Measurements from ENCODE around the gene COX18.
A peak's percentile ranks its signal among the peaks of the same experiment; 100 is the strongest.

The COX18 gene, protein sequence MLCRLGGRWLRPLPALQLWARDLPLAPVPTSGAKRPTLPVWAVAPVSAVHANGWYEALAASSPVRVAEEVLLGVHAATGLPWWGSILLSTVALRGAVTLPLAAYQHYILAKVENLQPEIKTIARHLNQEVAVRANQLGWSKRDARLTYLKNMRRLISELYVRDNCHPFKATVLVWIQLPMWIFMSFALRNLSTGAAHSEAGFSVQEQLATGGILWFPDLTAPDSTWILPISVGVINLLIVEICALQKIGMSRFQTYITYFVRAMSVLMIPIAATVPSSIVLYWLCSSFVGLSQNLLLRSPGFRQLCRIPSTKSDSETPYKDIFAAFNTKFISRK

DNA sequence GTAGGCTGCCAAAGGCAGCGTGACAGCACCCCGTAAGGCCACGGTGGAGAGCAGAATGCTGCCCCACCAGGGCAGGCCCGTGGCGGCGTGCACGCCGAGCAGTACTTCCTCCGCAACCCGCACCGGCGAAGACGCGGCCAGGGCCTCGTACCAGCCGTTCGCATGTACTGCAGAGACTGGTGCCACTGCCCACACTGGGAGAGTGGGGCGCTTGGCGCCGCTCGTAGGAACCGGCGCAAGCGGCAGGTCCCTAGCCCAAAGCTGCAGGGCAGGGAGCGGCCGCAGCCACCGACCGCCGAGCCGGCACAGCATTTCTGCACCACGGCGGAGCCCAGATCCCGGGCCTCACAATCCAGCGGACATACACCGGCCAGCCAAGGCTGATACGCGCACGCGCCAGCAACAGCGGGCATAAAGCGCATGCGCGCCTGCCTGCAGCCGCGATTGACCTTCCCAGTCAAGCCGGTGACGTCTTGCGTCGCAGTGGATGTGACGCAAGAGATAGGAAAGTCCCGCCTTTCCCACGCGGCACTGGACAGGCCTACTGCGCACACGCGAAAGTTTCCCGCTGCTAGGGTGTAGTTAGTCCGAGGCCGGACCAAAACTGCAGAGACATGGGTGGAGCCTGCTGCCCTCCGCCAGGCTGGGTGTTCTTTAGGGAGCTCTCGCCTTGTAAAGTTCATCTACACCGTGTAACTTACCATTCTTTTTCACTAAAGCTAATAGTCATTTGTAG, at the start of gene COX18:
Gene COX18 (minus strand): TSS at position 379 of the 736 bp plus-strand sequence. CDS start 67 bp downstream, at position 312.
- Histone ChIP-seq H3K9me3 (ENCODE audit: control insufficient read depth, low read length) (no peaks in the 10 kb centered on the region), H3K27ac (peak within 1 kb of the TSS; percentile 89), H3K4me3 (ENCODE audit: low read depth, low read length) (peak within 1 kb of the TSS; percentile 88), H3K79me2 (peaks cover 2% of the 10 kb centered on the region), H3K4me2 (ENCODE audit: low read length) (peak within 1 kb of the TSS; percentile 91), H3K9ac (no peak within 1 kb of the TSS), H3K27me3 (ENCODE audit: control insufficient read depth, insufficient read depth, low read length) (no peaks in the 10 kb centered on the region), H2AFZ (peak within 1 kb of the TSS; percentile 89), H3K4me1 (no peaks in the 10 kb centered on the region), H3K36me3 (ENCODE audit: control insufficient read depth, insufficient read depth, low read length) (no peaks in the 10 kb centered on the region)
- TF ChIP-seq, protein P1, sequence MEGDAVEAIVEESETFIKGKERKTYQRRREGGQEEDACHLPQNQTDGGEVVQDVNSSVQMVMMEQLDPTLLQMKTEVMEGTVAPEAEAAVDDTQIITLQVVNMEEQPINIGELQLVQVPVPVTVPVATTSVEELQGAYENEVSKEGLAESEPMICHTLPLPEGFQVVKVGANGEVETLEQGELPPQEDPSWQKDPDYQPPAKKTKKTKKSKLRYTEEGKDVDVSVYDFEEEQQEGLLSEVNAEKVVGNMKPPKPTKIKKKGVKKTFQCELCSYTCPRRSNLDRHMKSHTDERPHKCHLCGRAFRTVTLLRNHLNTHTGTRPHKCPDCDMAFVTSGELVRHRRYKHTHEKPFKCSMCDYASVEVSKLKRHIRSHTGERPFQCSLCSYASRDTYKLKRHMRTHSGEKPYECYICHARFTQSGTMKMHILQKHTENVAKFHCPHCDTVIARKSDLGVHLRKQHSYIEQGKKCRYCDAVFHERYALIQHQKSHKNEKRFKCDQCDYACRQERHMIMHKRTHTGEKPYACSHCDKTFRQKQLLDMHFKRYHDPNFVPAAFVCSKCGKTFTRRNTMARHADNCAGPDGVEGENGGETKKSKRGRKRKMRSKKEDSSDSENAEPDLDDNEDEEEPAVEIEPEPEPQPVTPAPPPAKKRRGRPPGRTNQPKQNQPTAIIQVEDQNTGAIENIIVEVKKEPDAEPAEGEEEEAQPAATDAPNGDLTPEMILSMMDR (IDR thresholded peaks at IDR 0.05) = no peak

DNA sequence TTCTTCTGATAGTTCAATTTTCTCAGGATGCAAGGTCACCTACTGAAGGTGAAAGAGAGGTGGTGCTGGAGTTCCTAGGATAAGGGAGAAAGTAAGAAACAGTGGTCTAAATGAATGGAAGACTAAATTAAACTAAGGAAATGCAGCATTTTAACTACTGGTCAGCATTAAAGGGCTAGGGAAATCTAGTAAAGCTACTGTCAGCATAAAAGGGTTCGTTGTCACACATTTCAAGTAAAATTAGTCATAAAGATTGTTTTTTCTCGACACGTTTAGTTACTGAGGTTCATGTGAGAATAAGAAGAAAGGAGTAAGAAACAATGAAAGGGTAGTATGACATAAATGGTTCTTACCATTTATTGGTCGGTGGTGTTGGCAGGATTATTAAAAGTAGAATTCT, 40.0 kb upstream of the COX18 start:
- no peak overlapping the region for H3K9ac ChIP-seq
- no peak overlapping the region for H3K4me3 ChIP-seq (ENCODE audit: low read depth, low read length)
- no peak overlapping the region for H3K27ac ChIP-seq
- no peak overlapping the region for H2AFZ ChIP-seq
- TF ChIP-seq, protein P1 (IDR thresholded peaks at IDR 0.05) = no peak
- H3K4me1 ChIP-seq = no peaks in the 10 kb centered on the region
- H3K9me3 ChIP-seq (ENCODE audit: control insufficient read depth, low read length) = no peaks in the 10 kb centered on the region
- no peaks in the 10 kb centered on the region for H3K36me3 ChIP-seq (ENCODE audit: control insufficient read depth, insufficient read depth, low read length)
- no peaks in the 10 kb centered on the region for H3K27me3 ChIP-seq (ENCODE audit: control insufficient read depth, insufficient read depth, low read length)
- no peak overlapping the region for H3K4me2 ChIP-seq (ENCODE audit: low read length)
- no peaks in the 10 kb centered on the region for H3K79me2 ChIP-seq

DNA sequence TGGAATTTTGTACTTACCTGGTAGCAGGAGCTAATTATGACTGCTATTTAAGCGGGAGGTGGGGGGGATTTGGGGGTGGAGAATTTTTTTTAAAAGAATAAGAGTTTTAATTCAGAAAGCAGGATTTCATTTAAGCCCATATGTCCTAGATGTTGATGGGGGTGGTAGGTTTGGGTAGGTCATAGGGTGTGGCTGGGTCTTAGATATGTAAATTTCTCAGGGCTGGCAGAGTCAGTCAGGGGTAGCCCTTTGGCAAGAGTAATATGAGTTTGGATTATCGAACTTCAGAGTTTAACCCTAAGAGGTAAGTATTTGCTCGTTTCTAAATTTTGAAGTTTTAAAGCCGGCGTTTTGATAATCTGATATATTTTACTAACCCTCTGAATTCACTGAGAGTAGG, 35.2 kb upstream of the COX18 start:
- Histone ChIP-seq H3K4me3 (ENCODE audit: low read depth, low read length) (no peak overlapping the region), H3K9me3 (ENCODE audit: control insufficient read depth, low read length) (no peaks in the 10 kb centered on the region), H3K36me3 (ENCODE audit: control insufficient read depth, insufficient read depth, low read length) (no peaks in the 10 kb centered on the region), H3K79me2 (no peaks in the 10 kb centered on the region), H2AFZ (no peak overlapping the region), H3K27me3 (ENCODE audit: control insufficient read depth, insufficient read depth, low read length) (no peaks in the 10 kb centered on the region), H3K4me1 (no peaks in the 10 kb centered on the region), H3K9ac (no peak overlapping the region), H3K4me2 (ENCODE audit: low read length) (no peak overlapping the region), H3K27ac (no peak overlapping the region)
- TF ChIP-seq, protein P1 (IDR thresholded peaks at IDR 0.05) = no peak

DNA sequence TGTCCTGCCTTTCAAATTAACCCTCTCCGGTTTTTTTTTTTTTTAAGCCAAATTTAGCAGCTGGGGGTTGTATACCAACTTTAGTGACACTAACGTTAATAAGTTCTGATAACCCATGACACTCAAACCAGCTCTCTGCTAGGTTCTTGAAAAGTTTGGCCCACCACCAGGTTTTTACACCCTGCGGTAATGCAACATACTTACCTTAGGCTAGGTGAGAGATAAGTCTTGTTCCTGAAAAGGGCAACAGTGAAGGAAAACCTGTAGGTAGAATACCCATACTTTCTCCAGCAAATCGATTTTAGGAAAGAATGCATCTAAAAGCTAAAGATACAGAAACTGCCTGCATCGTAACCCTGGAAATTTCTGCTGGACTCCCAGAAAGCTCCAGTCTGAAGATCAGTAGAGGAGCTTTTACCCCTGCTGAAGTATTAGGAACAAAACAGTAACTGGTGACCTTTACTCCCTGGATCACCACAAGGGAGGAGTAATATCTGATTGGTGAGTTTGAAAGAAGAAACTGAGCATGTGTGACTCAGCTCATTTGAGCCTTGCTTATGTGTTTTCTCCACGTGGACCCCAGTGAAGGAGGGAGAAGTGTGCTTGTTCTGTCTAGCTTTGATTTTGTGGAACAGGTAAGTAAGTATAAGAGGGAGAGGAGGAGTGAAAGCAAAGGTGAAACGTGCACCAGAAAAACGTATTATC, 34.4 kb upstream of the COX18 start:
- H3K36me3 ChIP-seq (ENCODE audit: control insufficient read depth, insufficient read depth, low read length) = no peaks in the 10 kb centered on the region
- H3K9ac ChIP-seq = no peak overlapping the region
- H3K9me3 ChIP-seq (ENCODE audit: control insufficient read depth, low read length) = no peaks in the 10 kb centered on the region
- no peak overlapping the region for H3K27ac ChIP-seq
- no peak overlapping the region for H3K4me3 ChIP-seq (ENCODE audit: low read depth, low read length)
- H2AFZ ChIP-seq = no peak overlapping the region
- TF ChIP-seq, protein P1 (IDR thresholded peaks at IDR 0.05) = no peak
- no peaks in the 10 kb centered on the region for H3K27me3 ChIP-seq (ENCODE audit: control insufficient read depth, insufficient read depth, low read length)
- H3K4me1 ChIP-seq = no peaks in the 10 kb centered on the region
- no peaks in the 10 kb centered on the region for H3K79me2 ChIP-seq
- H3K4me2 ChIP-seq (ENCODE audit: low read length) = no peak overlapping the region

Measured in parathyroid adenoma (tissue), 2 donors.